GM19395 (cell line): ENCODE data around the gene NALCN.
"Not testable (repeated sequence)": the region's sequence is repeated elsewhere in the genome, so short reads cannot be mapped to it uniquely, and the experiment has no call there.

Source experiments
- ATAC-seq: cut with Tn5 transposase; IDR thresholded peaks from one replicate; pipeline ENCODE4 v1.9.1; 2021; ENCODE audit warnings: mild to moderate bottlenecking, moderate library complexity; ENCODE audit not compliant: unreplicated experiment

The NALCN gene

GRCh38 chr13:101343128-101343787 is 73.0 kb downstream of the NALCN start:
- no peak for ATAC-seq

GRCh38 chr13:101341464-101341863 is 74.8 kb downstream of the NALCN start:
- no peak for ATAC-seq

- ATAC-seq, result no peak
Observed at GRCh38 chr13:101339202-101339601, 77.1 kb downstream of the NALCN start.

GRCh38 chr13:101332583-101332982 is 83.7 kb downstream of the NALCN start:
- no peak for ATAC-seq

- ATAC-seq, result no peak
Observed at GRCh38 chr13:101331731-101332130, 84.6 kb downstream of the NALCN start.

GRCh38 chr13:101327871-101328270 is 88.4 kb downstream of the NALCN start:
- no peak for ATAC-seq

GRCh38 chr13:101326710-101327109 is 89.6 kb downstream of the NALCN start:
- no peak for ATAC-seq

GRCh38 chr13:101325423-101325822 is 90.9 kb downstream of the NALCN start:
- ATAC-seq, result no peak

GRCh38 chr13:101323601-101324000 is 92.7 kb downstream of the NALCN start:
- no peak for ATAC-seq

- no peak for ATAC-seq
Observed at GRCh38 chr13:101317986-101318523, 98.3 kb downstream of the NALCN start.

GRCh38 chr13:101313479-101313878 is 102.8 kb downstream of the NALCN start:
- ATAC-seq, result not testable (repeated sequence)

- ATAC-seq, result no peak
Observed at GRCh38 chr13:101309014-101309619, 107.2 kb downstream of the NALCN start.

- no peak for ATAC-seq
Observed at GRCh38 chr13:101308247-101309013, 107.9 kb downstream of the NALCN start.

GRCh38 chr13:101307181-101307701 is 109.1 kb downstream of the NALCN start:
- ATAC-seq, result no peak

GRCh38 chr13:101306773-101307172 is 109.5 kb downstream of the NALCN start:
- no peak for ATAC-seq

GRCh38 chr13:101305981-101306411 is 110.3 kb downstream of the NALCN start:
- no peak for ATAC-seq

GRCh38 chr13:101303521-101303920 is 112.8 kb downstream of the NALCN start:
- ATAC-seq, result no peak

GRCh38 chr13:101301053-101301452 is 115.3 kb downstream of the NALCN start:
- ATAC-seq, result no peak

- ATAC-seq, result no peak
Observed at GRCh38 chr13:101300531-101300930, 115.8 kb downstream of the NALCN start.

GRCh38 chr13:101298517-101298916 is 117.8 kb downstream of the NALCN start:
- ATAC-seq, result no peak

GRCh38 chr13:101297794-101298193 is 118.5 kb downstream of the NALCN start:
- no peak for ATAC-seq
